ENCODE measurements around the gene MTA1.

MTA1 gene

DNA sequence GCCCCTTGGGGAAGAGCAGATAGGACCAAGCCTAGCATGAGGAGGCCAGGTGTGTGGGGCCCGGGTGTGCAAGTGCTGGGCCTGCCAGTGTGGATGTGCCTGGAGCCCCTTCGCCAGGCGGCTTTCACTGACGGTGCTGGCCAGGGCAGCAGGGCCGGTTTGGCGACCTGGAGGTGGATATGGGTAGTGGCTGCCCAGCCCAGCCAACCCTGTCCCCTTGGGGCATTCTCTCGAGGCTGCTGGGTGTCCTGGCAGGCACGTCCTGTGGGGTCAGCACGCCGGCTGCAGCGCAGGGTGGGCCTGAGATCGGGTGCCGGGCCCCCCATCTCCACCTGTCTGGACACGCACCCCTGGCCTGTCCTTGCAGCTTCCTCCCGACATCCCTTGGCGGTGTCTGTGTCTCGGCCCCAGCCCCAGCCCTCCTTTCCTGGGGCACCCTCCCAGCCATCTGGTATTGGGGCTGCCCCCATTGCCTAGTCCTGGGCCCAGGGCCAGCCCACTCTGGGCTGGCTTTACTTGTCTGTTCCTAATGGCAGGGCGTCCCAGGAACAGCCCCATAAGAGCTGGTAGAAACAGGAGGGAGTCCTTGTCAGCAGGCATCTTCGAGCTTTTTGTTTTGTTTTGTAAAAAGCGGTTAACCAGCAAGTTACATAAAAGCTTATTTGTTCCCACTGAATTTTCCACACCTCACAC, 47.8 kb downstream of the MTA1 start:
- DNase-seq, result no peak

GRCh38 chr14:105467942-105468471, 48.4 kb downstream of the MTA1 start:
- DNase-seq, result no peak

DNA sequence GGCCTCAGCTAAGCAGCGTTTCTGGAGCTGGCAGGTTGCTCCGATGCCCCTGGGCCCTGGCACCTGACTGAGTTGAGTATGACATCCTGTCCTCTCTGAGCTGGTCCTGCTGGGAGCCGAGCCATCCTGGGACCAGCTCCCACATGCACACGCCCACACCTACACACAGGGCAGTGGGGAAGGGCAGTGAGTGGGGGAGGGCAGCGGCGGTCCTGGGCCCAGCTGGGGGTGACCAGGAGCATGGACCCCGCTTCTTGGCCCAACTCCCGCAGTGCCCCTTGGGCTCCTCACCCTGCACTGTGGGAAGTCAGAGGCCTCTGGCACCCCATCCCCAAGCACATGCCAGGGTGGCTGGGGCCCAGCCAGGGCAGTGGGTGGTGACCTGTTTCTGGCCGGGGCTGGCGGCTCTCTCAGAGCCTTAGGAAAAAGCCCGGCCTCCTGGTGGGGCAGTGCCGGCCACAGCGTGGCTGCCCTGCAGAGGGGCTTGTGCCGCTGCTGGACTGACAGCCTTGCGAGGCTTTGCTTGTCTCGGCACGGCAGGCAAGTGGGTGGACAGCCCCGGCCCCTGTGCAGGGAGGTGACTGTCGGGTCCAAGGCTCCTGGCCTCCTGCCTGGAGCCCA, 49.1 kb downstream of the MTA1 start:
- DNase-seq, result no peak

- no peak for DNase-seq
Observed at GRCh38 chr14:105469456-105470349, 50.1 kb downstream of the MTA1 start.

GRCh38 chr14:105470350-105471296, 51.0 kb downstream of the MTA1 start:
- no peak for DNase-seq

DNA sequence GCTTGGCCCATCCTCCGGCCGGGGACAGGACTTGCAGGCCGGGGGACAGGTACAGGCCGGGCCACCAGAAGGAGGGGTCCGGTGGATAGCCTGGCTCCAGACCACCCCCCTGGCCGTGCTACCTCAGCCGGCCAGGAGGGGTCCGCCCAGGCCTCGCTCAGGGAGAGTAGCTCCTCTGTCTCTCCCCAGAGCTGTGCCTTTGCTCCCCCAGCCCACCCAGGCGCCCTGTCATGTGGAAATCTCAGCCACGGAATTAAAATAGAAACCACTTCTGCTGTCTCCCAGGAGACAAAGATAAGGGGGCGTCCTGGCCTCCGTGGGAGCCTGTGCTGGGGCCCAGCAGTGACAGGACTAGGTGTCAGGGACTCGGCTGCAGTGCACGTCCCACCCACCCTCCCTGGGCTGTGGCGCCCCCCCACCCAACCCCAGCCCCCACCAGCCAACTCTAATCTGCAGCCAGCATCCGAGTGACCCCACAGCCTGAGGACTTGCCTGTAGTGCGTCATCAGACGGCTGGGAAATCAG, 51.7 kb downstream of the MTA1 start:
- no peak for DNase-seq

- no peak for DNase-seq
Observed at GRCh38 chr14:105471823-105472485, 52.3 kb downstream of the MTA1 start.

- no peak for DNase-seq
Observed at GRCh38 chr14:105472486-105472991, 52.9 kb downstream of the MTA1 start.

- DNase-seq, result no peak
Observed at GRCh38 chr14:105473033-105473676, 53.5 kb downstream of the MTA1 start.

DNA sequence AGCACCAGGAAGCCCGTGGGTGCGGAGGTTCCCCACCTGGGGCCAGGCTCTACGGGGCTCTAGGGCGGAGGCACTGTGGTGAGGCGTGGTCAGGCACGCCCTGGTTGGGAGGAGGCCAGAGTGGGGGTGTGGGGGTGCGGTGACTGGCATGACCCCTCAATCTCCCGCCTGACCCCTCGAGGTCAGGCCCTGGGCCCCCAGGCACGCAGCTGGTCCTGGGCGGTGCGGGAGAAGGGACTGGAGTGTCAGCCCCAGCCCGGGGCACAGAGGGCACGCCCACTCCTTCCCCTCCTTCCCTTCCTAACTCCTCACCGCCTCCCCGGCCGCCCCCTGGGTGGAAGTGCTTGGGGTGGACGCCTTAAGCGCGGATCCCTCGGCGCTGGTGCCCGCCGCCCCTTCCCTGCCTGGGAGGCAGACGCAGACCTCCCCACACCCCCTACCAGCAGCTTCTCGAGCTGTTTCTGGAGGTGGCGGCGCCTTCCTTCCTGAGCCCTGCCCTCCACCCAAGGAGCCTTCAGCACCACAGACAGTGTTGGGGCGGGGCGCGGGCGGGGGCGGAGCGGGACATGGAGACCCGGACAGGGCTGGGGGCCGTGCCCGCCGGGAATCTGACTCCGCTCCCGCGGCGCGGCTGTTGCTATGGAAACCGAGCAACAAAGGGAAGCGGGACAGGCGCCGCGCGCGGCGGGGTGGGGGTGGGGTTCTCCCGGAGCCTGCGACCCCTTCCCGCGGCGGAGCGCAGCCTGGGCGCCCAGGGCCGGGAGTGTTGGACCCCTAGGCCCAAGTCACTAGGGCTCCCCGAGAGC, 54.3 kb downstream of the MTA1 start:
- peak in 1 of 2 experiments; percentile 11 for DNase-seq

- no peak for DNase-seq
Observed at GRCh38 chr14:105474483-105475268, 55.0 kb downstream of the MTA1 start, which contains the start of gene CRIP2. TSS of gene CRIP2 (plus strand) at chr14:105474821. CDS start at chr14:105474863, 42 bp downstream.

DNA sequence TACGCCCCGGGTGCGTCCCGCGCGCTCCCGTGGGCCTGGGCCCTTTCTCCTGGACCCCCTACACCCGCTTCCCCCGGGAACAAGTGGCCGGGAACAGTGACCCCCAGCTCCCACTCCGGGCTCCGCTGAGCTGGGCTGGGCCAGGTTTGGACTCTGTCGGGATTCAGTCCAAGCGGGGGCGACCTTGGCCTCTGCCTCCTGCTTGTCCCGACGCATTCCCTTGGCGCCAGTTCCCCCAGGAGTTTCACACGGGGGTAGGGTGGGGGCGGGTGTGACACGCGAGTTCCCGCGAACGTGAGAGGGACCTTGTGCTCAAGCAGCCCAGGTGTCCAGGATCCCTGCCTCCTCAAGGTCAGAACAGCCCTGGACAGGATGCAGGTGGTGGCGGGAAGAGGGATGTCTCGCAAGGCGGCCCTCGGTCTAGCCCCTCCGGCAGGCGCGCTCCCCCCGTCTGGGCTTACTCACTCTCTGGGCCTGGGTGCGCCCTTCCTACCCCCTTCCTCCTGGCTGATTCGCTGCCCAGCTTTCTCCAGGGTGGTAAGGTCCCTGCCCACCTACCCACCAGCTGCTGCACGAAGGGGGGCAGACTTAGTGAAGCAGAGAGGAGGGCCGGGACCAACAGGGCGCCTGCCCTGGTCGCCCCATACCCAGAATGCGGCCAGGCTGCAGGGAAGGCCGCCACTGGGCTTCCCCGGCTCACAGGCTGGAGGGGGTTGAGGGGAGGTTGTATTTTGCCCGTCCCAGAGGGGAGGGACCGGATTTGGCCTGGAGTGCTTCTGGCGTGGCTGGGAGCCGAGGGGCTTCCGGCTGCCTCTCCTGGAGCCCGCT, 55.9 kb downstream of the MTA1 start:
- no peak for DNase-seq

GRCh38 chr14:105476097-105476830, 56.6 kb downstream of the MTA1 start:
- no peak for DNase-seq

DNA sequence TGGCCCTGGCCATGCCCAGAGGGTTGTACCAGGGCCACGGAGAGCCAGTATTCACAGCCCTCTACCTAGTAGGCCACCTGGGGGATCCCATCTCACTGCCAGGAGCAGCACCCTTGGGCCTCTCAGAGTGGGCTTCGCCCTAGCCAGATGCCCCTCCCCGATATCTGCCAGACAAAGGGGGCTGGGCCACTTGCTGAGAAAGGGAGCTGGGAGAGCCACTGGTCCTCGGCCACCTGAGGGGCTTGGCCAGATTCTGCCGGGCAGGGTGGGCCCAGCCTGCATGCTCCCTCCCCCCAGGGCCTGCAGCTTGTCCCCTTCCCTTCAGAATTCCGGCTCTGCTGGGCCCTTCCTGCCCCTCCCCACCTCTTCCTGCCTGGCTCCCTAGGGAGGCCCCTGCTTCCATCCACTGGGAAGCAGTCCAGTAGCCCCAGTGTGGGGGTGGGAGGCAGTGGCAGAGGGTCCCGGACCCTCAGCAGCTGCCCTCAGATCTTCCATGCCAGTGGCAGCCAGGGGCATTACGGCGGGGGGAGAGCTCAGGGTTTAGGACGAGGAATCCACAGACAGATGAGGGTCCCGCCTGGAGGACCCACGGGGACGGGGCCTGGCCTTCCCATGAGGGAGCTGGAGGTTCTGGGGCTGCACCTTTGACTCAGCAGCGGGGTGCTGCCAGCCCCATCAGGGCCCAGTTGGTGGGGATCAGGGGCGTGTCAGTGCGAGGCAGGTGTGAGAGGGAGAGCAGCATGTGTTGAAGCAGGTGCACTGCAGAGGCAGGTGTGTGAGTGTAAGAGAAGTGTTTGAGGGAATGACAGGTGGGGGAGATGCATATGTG, 57.4 kb downstream of the MTA1 start:
- DNase-seq, result no peak

- DNase-seq, result no peak
Observed at GRCh38 chr14:105477660-105478397, 58.2 kb downstream of the MTA1 start.

Data from AML-193 (cell line).